HepG2 (cell line): ENCODE results near the gene CCL24.
"Not testable (repeated sequence)": the region's sequence is repeated elsewhere in the genome, so short reads cannot be mapped to it uniquely, and the experiment has no call there.

Experiments
- YY1 ChIP-seq: IDR thresholded peaks from 2 replicates; pipeline ENCODE4 v1.6.1; 2011; ENCODE audit warnings: low read length, low read depth, moderate library complexity, mild to moderate bottlenecking; ENCODE audit not compliant: insufficient read depth, insufficient replicate concordance
- ZNF235 ChIP-seq: sonication (generic); formaldehyde crosslinking; IDR thresholded peaks from 2 replicates; pipeline ENCODE4 v1.8.1; 2023; ENCODE audit warnings: mild to moderate bottlenecking, missing genetic modification reagents, borderline replicate concordance
- TF ChIP-seq, protein P1 (sequence below): sonication (generic); formaldehyde crosslinking; IDR thresholded peaks from 2 replicates; pipeline ENCODE4 v1.5.0; 2020; ENCODE audit warnings: mild to moderate bottlenecking, missing genetic modification reagents, moderate library complexity
- TF ChIP-seq, protein P2 (sequence below): sonication (generic); formaldehyde crosslinking; IDR thresholded peaks from 2 replicates; pipeline ENCODE4 v1.8.1; 2023; ENCODE audit warnings: mild to moderate bottlenecking, missing genetic modification reagents

DNA sequence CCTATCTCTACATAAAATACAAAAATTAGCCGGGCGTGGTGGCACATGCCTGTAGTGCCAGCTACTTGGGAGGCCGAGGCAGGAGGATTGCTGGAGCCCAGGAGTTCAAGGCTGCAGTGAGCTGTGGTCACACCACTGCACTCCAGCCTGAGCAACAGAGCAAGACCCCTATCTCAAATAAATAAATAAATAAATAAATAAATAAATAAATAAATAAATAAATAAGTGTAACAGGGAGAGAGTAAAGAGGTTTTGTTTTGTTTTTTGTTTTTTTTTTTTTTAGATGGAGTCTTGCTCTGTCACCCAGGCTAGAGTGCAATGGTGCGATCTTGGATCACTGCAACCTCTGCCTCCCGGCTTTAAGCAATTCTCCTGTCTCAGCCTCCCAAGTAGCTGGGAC, 21.0 kb downstream of the CCL24 start:
- TF ChIP-seq, protein P1, sequence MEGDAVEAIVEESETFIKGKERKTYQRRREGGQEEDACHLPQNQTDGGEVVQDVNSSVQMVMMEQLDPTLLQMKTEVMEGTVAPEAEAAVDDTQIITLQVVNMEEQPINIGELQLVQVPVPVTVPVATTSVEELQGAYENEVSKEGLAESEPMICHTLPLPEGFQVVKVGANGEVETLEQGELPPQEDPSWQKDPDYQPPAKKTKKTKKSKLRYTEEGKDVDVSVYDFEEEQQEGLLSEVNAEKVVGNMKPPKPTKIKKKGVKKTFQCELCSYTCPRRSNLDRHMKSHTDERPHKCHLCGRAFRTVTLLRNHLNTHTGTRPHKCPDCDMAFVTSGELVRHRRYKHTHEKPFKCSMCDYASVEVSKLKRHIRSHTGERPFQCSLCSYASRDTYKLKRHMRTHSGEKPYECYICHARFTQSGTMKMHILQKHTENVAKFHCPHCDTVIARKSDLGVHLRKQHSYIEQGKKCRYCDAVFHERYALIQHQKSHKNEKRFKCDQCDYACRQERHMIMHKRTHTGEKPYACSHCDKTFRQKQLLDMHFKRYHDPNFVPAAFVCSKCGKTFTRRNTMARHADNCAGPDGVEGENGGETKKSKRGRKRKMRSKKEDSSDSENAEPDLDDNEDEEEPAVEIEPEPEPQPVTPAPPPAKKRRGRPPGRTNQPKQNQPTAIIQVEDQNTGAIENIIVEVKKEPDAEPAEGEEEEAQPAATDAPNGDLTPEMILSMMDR (CRISPR knock-in tag), result not testable (repeated sequence)
- TF ChIP-seq, protein P2, sequence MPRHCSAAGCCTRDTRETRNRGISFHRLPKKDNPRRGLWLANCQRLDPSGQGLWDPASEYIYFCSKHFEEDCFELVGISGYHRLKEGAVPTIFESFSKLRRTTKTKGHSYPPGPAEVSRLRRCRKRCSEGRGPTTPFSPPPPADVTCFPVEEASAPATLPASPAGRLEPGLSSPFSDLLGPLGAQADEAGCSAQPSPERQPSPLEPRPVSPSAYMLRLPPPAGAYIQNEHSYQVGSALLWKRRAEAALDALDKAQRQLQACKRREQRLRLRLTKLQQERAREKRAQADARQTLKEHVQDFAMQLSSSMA (CRISPR knock-in tag), result not testable (repeated sequence)
- not testable (repeated sequence) for TF ChIP-seq ZNF235, YY1
